ENCODE measurements around the gene CRYBB1. TPM values are rescaled to one million over a fixed set of nuclear protein-coding genes. Genes with fewer than 3 reads are reported as not detected.

CRYBB1 gene
- total RNA-seq, 1 experiment from 2014 or later = not detected

DNA sequence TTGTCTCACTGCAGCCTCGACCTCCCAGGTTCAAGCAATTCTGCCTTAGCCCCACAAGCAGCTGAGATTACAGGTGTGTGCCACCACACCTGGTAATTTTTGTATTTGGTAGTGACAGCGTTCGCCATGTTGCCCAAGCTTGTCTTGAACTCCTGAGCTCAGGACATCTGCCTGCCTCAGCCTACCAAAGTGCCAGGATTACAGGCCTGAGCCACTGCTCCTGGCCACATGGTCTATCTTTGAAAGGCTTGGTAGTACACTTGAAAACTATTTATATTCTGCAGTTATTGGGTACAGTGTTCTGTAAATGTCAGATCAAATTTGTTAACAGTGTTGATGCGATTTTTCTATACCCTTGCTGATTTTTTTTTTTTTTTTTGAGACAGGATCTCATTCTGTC, 13.5 kb upstream of the CRYBB1 start:
- no peak for ATAC-seq
- POLR2A ChIA-PET = no interaction called here
- CTCF ChIA-PET = no interaction called here

DNA sequence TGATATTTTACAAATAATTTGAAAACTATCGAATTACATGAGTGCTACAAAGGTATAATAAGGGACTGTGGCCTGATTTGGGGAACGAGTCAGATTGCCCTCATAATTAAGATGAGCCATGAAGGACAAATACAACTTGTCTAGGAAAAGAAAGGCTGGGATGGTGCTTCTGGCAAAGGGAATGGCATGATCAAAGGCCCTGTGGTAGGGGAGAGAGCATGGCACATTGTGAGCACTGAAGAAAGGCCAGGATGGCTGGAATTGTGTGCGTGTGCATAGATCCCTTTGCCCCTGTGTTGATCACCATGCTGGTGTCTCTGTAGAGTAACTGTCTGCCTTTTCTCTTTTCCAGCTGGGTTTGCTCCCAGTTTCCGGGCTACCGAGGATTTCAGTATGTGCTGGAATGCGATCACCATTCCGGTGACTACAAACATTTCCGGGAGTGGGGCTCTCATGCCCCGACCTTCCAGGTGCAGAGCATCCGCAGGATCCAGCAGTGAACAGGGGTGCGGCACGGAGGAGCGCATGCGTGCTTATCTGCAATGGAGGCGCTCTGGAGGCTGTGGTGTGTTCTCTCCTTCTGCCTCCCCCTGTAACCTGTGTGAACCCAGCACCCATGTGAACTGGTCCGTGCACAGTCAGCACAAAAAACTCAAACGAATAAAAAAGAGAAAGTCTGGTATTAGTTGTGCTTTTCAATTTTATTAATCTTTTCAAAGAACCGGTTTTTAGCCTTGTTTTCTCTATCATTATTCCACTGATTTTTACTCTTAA, 12.3 kb upstream of the CRYBB1 start:
- TF ChIP-seq SIN3A (IDR thresholded peaks at IDR 0.05; ENCODE audit: borderline replicate concordance, insufficient read depth, low read depth, low read length) (no peak), TCF7L2 (IDR thresholded peaks at IDR 0.05; ENCODE audit: low read depth, low read length) (no peak), POLR2AphosphoS5 (IDR thresholded peaks at IDR 0.05; ENCODE audit: low read depth, low read length) (no peak)
- TF ChIP-seq, protein P1, sequence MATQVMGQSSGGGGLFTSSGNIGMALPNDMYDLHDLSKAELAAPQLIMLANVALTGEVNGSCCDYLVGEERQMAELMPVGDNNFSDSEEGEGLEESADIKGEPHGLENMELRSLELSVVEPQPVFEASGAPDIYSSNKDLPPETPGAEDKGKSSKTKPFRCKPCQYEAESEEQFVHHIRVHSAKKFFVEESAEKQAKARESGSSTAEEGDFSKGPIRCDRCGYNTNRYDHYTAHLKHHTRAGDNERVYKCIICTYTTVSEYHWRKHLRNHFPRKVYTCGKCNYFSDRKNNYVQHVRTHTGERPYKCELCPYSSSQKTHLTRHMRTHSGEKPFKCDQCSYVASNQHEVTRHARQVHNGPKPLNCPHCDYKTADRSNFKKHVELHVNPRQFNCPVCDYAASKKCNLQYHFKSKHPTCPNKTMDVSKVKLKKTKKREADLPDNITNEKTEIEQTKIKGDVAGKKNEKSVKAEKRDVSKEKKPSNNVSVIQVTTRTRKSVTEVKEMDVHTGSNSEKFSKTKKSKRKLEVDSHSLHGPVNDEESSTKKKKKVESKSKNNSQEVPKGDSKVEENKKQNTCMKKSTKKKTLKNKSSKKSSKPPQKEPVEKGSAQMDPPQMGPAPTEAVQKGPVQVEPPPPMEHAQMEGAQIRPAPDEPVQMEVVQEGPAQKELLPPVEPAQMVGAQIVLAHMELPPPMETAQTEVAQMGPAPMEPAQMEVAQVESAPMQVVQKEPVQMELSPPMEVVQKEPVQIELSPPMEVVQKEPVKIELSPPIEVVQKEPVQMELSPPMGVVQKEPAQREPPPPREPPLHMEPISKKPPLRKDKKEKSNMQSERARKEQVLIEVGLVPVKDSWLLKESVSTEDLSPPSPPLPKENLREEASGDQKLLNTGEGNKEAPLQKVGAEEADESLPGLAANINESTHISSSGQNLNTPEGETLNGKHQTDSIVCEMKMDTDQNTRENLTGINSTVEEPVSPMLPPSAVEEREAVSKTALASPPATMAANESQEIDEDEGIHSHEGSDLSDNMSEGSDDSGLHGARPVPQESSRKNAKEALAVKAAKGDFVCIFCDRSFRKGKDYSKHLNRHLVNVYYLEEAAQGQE (IDR thresholded peaks at IDR 0.05; ENCODE audit: insufficient read depth in 1 of 2, low read depth in 2 of 2, low read length in 1 of 2) = no peak
- TF ChIP-seq, protein P2, sequence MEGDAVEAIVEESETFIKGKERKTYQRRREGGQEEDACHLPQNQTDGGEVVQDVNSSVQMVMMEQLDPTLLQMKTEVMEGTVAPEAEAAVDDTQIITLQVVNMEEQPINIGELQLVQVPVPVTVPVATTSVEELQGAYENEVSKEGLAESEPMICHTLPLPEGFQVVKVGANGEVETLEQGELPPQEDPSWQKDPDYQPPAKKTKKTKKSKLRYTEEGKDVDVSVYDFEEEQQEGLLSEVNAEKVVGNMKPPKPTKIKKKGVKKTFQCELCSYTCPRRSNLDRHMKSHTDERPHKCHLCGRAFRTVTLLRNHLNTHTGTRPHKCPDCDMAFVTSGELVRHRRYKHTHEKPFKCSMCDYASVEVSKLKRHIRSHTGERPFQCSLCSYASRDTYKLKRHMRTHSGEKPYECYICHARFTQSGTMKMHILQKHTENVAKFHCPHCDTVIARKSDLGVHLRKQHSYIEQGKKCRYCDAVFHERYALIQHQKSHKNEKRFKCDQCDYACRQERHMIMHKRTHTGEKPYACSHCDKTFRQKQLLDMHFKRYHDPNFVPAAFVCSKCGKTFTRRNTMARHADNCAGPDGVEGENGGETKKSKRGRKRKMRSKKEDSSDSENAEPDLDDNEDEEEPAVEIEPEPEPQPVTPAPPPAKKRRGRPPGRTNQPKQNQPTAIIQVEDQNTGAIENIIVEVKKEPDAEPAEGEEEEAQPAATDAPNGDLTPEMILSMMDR (IDR thresholded peaks at IDR 0.05) = no peak
- POLR2A ChIA-PET = interaction anchor here (0.6 kb wide), 1 partner anchor 228 kb away, joined by 4 read pairs; no protein-coding TSS in a partner anchor
- no peak for ATAC-seq
- BruUV-seq (replicated peaks) = no TSS peak
- in situ Hi-C loops (cut with HindIII; ENCODE audit: low pct_unique_long_range_greater_than_20kb, low sequenced_read_pairs) (no loop called here), intact Hi-C loops (cut with micrococcal nuclease; ENCODE audit: unreplicated experiment) (no loop called here)
- Histone ChIP-seq H3K27ac (ENCODE audit: low read length) (no peak overlapping the region), H3K36me3 (ENCODE audit: control insufficient read depth, insufficient read depth, low read length) (no peaks in the 10 kb centered on the region), H3K9me3 (ENCODE audit: control insufficient read depth, insufficient read depth, low read depth, low read length) (no peaks in the 10 kb centered on the region), H3K4me3 (ENCODE audit: low read depth in 2 of 2, low read length in 2 of 2) (no peak overlapping the region), H3K27me3 (ENCODE audit: control insufficient read depth, insufficient read depth, low read length) (no peaks in the 10 kb centered on the region), H3K4me1 (ENCODE audit: control insufficient read depth, insufficient read depth, low read length) (no peaks in the 10 kb centered on the region)
- no peak for DNase-seq (ENCODE audit: low read depth, low spot score)
- CTCF ChIA-PET = no interaction called here

More for the DNA sequence above, 13.5 kb upstream of the CRYBB1 start:
- H3K9me3 ChIP-seq (ENCODE audit: control insufficient read depth, insufficient read depth, low read depth, low read length) = no peaks in the 10 kb centered on the region
- no peak overlapping the region for H3K4me3 ChIP-seq (ENCODE audit: low read depth in 2 of 2, low read length in 2 of 2)
- TF ChIP-seq POLR2AphosphoS5 (IDR thresholded peaks at IDR 0.05; ENCODE audit: low read depth, low read length) = no peak
- TF ChIP-seq, protein P1 (IDR thresholded peaks at IDR 0.05; ENCODE audit: insufficient read depth in 1 of 2, low read depth in 2 of 2, low read length in 1 of 2) = no peak
- TF ChIP-seq SIN3A (IDR thresholded peaks at IDR 0.05; ENCODE audit: borderline replicate concordance, insufficient read depth, low read depth, low read length) = no peak
- TF ChIP-seq, protein P2 (IDR thresholded peaks at IDR 0.05) = no peak
- no peak for TF ChIP-seq TCF7L2 (IDR thresholded peaks at IDR 0.05; ENCODE audit: low read depth, low read length)
- no TSS peak for BruUV-seq (replicated peaks)
- no peak overlapping the region for H3K27ac ChIP-seq (ENCODE audit: low read length)
- H3K27me3 ChIP-seq (ENCODE audit: control insufficient read depth, insufficient read depth, low read length) = no peaks in the 10 kb centered on the region
- no peak for DNase-seq (ENCODE audit: low read depth, low spot score)
- H3K4me1 ChIP-seq (ENCODE audit: control insufficient read depth, insufficient read depth, low read length) = no peaks in the 10 kb centered on the region
- in situ Hi-C loops (cut with HindIII; ENCODE audit: low pct_unique_long_range_greater_than_20kb, low sequenced_read_pairs) (no loop called here), intact Hi-C loops (cut with micrococcal nuclease; ENCODE audit: unreplicated experiment) (no loop called here)
- no peaks in the 10 kb centered on the region for H3K36me3 ChIP-seq (ENCODE audit: control insufficient read depth, insufficient read depth, low read length)

Data from Panc1 (cell line).